ENCODE results near the gene UBTD1.
A peak's percentile ranks its signal among the peaks of the same experiment; 100 is the strongest.

The UBTD1 gene

DNA sequence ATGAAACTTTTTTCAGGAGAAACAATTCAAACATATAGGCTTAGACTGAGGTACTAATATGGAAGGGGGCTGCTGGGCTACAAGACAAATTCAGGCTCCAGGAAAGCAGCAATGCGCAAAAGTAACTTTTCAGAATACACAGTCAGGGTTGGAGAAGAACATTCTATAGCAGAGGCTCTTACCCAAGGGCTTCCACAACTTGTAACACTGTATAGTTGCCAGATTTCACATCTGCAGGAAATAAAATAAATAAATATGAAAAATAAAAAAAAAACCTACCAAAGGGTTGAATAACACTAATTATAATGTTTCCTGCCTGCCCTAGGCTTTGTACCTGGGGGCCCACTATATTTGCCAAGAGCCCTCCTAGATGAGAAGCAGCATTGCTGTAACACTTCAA lies 14.8 kb upstream of the UBTD1 start:
- DNase-seq: no peak

DNA sequence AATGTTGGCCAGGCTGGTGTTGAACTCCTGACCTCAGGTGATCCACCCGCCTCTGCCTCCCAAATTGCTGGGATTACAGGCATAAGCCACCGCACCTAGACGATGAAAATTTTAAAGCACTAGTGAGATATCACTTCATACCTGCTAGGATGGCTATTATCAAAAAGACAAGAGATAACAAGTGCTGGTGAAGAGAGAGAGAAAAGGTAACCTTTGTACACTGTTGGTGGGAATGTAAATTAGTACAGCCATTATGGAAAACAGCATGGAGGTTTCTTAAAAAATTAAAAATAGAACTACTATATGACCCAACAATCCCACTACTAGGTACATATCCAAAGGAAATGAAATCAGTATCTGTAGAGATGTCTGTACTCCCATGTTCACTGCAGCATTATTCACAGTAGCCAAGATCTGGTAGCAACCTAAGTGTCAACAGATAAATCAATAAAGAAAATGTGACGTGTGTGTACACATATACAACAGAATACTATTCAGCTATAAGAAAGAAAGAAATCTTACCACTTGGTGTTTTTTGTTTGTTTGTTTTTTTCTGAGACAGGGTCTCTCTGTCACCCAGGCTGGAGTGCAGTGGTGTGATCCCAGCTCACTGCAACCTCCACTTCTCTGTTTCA lies 13.0 kb upstream of the UBTD1 start:
- DNase-seq: no peak

DNA sequence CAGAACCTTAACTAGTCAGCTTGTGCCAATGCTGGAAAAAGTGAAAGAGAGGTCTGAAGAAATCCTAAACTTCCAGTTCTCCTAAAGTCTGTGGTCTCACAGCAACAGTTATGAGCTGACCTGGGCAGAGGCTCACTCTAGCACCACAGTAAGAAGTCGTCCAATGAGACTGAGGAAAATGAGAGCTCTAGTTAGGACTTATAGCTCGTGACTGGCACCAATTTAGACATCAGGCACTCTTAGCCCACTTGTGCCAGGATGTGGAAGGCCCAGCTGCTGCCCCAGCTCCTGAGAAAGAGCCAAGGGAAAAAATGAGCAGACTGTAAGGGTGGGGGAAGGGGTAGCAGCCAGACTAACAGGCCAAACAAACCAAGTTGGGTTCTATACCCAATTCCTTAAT lies 8.1 kb upstream of the UBTD1 start:
- peak; percentile 18 for DNase-seq

DNA sequence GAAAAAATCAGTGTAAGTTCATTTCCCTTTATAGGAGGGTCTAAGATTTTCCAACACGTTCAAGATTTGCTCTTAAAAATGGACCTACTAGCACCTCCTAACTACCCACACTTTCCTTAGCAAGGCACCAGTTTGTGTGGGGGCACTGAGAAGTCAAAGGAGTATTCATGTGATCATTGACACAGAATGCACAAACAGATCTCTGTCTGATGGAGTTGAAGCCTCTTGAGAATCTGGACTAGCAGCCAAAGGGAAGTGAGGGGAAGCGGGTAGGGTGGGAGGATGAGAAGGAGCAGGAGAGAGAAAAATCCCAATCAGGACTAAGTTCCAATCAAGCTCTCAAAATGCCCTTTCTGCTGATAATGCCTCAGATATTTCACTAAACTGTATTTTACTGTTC lies 4.6 kb upstream of the UBTD1 start:
- DNase-seq: no peak

DNA sequence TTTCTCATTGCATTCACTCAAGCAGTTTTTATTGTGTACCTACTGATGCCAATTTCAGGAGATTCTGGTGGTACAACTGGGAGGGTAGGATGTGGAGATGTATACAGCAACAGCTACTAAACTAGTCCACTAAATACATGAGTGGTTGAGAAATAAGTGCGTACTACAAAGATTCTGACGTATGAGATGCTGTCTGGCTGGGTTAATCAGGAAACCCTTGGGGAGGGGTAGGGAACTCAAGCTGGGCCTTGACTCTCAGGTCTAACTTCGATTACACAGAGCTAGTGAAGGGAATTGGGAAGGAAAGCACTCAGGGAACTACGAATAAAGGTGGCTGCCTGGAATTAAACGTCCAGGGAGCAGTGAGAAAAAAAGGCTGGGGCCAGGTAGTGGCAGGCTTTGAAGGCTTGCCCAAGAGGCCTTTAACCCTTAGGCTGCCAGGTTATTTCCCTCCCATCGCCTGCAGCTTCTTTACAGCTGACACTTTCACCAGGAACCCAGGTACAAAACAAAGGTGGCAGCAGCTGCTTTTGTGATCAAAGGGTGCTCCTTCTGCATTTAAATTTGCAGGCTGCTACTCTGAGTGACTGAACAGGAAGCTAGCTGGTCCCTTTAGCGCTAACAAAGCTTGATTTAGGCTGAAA lies 3.7 kb upstream of the UBTD1 start:
- DNase-seq: peak; percentile 10

DNA sequence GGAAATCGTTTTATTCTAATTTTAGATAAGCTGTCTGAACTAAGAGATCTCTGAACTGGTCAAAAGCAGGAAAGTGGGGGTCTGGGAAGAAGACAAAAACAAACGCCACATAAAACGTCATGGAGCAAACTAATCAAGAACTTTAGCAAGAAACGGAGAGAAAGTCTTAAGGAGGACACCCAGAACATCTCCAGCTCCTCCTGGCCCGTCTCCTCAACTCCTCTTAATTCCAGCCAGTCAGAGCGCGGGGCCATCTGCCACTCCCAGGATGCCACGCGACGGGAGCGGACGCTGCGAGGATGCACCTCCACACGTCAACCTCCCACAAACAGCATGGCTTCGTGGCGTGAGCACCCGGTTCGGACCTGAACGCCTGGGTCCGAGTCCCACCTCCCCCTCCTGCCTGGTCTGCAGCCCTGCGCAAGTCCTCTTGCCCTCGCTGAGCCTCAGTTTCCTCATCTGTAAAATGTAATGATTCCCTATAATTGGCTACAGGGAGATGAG lies 1.1 kb upstream of the UBTD1 start:
- peak; percentile 93 for DNase-seq

DNA sequence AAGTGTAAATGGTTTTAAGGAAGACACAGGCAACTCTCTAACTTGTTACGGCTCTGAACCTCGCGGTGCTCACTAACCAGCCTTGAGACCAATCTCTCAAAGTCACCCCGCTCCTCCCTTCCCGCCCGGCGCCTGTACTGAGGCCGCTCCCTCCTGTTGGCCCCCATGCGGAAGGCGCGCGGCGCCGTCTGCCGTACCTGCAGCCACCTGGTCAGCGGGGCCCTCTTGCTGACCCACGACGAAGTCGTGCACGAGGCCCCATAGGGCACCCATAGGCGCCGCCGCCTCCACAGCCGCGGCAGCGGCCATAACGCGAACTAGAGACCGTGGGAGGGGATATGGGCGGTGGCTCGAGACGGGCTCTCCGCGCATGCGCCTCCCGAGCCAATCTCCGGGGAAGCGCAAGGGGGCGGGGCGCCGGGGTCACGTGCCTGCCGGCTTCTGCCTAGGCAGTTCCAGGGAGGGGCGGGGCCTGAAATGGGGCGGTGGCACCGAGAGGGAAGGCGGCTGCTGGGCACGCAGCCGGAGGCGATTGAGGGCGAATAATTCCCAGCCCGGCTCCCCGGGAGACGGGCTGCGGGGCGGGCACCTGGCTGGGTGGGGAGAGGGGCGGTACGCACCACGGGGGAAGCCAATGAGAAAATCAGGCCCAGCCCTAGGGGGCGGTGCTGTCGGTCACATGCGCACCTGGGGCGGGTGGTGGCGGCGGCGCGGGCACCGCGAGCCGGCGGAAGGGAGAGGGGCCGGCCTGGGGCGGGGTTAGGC lies 466 bp upstream of the UBTD1 start, which contains the start of gene MMS19:
TSS of gene MMS19 (minus strand) at position 347 of the 765 bp plus-strand sequence. CDS start at position 309, 38 bp downstream.
- DNase-seq: peak; percentile 99

DNA sequence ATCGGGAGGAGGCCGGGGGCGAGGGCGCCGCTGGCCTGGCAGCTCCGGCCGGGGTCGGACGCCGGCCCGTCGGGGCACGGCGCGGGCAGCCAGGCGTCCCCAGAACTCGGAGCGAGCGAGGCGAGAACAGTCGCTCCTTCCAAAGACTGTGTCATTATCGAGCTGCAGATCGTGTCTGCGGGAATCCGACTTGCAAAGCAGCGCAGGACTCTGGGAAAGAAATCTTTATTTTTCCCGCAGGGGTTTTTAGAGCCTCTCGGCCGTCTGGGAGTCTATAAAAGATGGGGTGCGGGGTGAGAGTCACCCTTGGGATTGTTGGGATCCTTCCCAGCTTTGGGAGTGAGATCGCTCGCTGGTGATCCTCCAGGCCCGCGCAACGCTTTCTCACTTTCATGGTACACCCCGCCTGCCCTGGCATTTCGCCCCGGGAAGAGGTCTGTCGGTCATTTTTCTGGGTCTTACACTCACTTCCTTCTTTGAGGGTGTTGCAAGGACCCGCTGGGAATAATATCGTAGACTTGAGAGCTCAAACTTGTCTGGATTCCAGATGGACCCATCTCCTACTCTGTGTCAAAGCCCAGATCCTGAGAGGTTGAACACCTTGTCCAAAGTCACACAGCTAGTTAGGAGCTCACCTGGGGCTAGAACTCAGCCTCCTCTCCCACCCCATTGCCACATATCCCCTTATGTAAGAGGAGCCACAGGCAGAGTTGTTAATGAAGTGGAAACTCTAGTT lies 1.0 kb downstream of the UBTD1 start:
- no peak for DNase-seq

DNA sequence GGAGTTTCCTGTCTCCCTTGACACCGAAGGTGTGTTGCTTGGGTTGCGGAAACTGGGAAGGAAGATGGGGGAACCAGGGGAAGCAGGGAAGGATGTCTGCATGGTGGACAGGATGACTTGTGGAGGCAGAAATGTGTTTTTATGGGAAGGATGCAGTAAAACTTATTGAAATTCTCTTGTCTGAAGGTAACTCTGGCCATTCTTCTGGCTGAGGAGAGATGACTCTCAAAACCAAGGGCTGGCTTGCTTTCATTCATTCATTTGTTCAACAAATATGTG lies 1.5 kb downstream of the UBTD1 start:
- DNase-seq: no peak

DNA sequence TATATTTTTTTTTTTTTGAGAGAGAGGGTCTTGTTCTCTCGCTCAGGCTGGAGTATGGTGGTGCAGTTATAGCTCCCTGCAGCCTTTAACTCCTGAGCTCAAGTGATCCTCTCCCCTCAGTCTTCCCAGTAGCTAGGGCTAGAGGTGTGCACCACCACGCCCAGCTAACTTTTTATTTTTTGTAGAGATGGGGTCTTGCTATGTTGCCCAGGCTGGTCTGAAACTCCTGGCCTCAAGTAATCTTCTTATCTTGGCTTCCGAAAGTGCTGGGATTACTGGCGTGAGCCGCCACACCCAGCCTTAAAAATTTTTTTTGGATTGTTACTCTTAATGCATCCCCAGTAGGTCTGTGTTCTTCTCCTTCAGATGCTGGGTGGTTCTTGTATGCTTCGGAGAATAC lies 4.2 kb downstream of the UBTD1 start:
- no peak for DNase-seq

DNA sequence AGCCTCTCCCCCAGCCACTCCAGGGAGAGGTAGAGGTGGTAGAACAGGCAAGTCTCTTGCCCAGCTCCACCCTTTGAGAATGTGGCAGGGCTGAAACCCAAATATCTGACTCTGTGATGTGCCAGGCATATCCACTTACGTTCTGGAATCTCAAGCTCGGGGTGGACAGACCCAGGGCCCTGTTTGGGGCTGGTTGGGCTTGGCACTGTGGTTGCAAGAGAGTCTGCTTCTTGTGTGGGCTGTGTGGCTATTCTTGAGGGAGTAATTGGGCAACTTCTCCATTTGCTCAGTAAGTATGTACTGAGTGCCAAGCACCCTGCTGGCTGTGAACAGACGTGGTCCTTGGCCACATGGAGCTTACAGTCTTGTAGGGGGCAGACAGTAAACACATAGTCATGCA lies 4.7 kb downstream of the UBTD1 start:
- DNase-seq: no peak

DNA sequence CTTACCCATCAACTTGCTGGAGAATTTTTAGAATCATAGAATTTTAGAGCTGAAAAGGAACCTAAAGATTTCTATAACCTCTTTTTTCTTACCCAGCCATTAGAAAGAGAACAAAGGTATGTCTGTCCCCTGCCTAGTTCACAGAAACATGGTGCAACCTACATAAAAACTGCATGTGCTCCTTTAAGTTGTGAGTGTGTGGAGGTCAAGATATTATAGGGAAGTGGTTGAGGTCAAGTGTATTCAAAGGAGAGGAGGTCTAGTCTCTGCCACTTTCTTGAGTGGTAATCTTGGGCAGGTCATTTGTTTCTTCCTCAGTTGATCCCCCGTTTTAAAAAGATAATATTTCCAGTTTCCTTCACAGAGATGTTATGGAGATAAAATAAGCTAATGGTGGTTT lies 6.4 kb downstream of the UBTD1 start:
- DNase-seq: no peak

DNA sequence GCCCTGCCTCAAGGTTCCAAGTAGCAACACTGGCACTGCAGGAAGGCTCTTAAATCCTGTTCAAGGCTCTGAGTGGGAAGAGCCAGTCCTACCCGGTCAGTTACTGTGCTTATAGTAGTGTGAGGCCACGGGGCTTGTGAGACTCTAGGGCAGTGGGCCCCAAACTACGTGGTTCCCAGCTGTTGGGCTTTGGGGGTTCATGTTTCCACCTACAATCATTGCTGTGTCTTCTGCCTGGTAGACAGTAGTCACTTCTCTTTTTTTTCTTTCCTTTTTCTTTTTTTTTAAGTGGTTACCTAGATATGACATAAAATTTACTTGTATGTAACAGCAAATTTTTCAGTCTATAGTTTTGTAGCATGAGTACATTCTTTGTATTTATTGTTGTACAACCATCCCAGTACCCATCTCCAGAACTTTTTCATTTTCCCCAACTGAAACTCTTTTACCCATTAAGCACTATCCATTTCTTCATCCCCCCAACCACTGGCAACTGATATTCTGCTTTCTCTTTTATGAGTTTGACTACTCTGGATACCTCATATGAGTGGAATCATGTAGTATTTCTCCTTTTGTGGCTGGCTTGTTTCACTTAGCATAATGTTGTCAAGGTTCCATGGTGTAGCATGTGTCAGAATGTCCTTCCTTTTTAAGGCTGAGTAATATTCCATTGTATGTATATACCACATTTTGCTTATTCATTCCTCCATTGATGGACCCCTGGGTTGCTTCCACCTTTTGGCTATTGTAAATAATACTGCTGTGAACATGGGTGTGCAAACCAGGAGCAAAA lies 7.7 kb downstream of the UBTD1 start:
- peak; percentile 25 for DNase-seq

DNA sequence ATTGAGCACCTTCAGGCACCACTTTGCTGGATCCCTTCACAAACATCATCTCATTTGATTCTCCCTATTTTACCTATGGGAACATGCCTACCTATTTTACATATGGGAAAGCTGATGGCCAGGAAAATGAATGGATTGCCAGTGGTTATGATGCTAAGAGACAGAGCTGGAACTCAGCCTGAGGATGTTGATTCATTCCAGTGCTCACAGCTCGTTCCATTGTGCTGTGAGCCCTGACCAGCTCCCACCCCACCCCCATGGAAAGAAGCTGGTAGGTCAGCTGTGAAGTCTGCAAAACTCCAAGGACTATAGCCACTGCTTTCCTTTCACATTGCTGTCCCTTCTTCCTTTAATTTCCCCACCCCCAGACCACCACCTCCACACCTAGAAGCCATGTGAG lies 9.6 kb downstream of the UBTD1 start:
- DNase-seq: no peak

DNA sequence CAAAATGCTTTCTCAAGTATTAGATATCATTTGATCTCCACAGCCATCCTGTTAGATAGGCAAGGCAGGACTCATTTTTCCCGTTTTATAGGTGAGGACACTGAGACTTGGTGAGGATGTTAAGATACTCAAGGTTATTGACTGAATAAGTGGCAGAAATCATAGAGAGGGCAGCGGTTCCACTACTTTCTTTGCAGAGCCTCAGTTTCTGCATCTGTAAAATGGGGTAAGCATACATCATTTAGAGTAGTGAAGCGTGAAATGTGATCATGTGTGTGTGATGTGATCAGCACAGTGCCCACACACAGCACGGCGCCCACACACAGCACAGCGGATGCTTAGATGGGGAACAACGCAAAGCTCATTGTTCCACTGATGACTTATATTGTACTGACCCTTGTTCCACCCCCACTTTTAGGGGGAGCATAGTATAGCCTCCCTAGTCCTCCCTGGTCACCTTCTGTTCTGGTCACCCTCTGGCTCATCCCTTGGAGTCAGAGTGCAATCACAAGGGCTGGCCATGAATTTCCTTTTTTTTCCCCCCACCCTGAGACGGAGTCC lies 10.5 kb downstream of the UBTD1 start:
- DNase-seq: no peak

DNA sequence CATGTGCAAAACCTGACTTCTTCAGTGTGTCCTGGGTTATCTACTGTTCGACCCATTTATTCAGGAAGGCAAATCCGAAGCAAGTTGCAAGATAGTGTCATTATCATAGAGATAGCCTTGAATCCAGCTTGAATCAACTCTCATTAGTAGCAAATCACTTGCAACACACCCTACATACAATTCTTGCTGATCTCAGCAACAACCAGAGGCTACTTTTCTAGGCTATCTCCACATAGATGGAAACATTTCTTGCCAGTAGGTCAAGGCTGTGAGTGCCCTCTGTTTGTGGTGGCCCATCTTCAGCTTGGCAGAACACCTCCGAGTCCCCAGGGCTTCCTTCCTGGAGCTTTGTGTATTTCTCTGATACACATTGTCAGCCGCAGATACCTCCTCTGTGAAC lies 12.0 kb downstream of the UBTD1 start:
- no peak for DNase-seq

DNA sequence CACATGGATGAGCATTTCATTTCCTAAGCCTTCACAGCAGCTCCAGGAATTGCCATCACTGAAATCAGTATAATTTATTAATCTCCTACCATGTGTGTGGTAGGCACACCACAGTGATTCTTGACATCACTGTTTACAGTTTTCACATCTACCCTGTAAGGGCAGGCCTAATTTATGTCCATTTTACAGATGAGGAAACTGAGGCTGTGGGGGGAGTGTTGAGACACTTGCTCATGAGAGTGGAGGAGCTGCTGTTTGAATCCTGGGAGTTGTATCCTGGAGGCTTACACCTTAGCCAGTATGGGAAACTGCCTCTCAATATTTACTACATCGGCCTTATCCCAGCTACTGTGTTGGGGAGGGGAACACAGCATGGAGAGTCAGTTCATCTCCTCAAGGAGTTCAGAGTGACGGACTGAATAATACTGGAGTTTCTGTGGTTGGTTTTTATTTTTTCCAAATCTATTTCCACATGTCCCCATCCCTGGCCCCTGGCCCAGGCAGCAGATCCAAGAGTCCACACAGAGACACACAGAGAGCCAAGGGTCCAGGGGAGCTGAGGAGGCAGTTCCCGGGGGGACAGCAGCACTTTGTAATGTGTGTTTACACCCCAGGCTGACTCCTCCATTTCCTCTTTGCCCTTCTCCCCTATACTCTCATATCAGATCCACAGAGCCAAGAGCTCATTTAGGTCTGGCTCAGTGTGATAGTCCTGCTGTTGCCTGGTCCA lies 13.2 kb downstream of the UBTD1 start:
- DNase-seq: no peak

DNA sequence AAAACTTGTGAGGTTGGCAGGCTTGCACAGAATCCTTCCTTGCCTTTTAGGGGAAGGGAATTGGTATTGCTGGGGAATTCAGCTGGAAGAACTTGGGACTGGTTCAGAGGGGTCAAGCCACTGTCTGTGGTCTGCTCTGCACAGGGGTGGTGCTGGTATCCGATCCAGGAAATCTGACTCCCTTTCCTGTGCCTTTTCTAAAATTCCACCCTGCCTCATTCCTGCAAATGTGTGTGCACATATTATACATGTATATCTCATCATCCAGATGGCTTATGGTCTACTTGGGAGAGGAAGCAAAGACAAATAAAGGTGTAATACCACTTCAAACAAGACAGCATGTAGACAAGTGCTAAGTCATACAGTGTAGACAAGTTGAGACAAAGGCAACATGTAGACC lies 14.3 kb downstream of the UBTD1 start:
- DNase-seq: no peak

DNA sequence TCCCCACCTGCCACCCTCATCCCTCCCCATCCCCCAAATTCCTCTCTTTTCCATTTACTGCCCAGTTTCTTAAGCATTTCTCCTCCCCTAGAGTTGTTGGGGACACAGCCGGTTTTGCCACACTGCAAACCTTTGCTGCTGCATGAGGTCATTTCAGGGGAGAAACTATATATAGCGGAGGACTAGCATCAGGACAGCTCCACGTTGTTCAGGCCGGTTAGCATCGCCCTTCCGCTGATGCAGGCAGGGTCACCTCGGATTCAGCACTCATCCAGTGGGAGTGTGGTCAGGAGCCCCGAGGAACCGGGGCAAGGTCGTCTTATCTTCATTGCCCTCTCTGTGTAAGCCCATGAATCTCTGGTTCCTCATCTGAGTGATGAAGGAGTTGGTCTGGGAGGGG lies 15.6 kb downstream of the UBTD1 start:
- no peak for DNase-seq

DNA sequence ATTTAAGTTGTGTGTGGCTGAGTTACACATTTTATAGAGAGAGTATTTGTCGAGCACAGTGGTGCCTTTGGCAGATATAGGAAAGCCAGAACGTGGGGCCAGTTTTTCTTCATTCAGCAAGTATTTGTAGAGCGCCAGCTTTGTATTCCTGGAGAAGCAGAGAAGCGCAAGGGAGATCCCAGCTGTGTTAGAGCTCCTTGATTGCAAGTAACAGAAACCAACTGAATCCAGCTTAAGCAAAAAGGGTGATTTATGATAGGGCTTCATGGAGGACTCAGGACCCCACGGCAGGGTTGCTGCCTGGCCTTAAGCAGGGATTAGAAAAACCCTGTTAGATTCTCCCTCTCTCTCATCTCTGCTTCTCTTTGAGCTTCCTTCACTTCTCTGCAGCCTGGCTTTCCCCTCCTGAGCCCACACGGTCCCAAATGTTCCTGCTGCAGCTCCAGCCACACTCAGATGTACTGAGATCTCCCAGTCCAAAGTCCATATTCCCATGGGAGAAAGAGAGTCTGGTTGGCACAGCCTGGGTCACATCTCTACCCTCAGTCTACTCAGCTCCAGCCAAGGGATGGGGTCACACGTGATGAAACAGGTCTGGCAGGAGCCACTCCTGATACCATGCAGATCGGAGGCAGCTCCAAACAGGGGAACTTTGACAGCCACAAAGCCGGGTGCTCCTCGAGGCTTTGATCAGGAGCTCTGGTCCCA lies 16.7 kb downstream of the UBTD1 start:
- DNase-seq: no peak

Measured in activated CD4-positive, alpha-beta T cell treated with anti-CD3 and anti-CD28 coated beads, Interleukin-10, Interleukin-2, amounts not matched to agents 100 ng/mL and 50 ng/mL, durations not matched to agents 16 hours and 8 hours (primary cell).